Measurements from ENCODE around the gene MYL3.
"Not testable (repeated sequence)": the region's sequence is repeated elsewhere in the genome, so short reads cannot be mapped to it uniquely, and the experiment has no call there.

The MYL3 gene

GRCh38 chr3:46863261-46863782, at the start of gene MYL3:
Gene MYL3, minus strand, starts transcription at chr3:46863444. Its CDS starts 54 bp downstream, at chr3:46863390.
- no peak for DNase-seq

GRCh38 chr3:46912986-46913385, 49.7 kb upstream of the MYL3 start:
- in situ Hi-C loops (cut with HindIII; ENCODE audit: low pct_ligation_motif_present, low pct_unique_long_range_greater_than_20kb, low sequenced_read_pairs): no loop called here
- DNase-seq: no peak

More at GRCh38 chr3:46863261-46863782, at the start of gene MYL3:
- in situ Hi-C loops (cut with HindIII; ENCODE audit: low pct_ligation_motif_present, low pct_unique_long_range_greater_than_20kb, low sequenced_read_pairs): no loop called here

GRCh38 chr3:46910914-46911313, 47.7 kb upstream of the MYL3 start:
- in situ Hi-C loops (cut with HindIII; ENCODE audit: low pct_ligation_motif_present, low pct_unique_long_range_greater_than_20kb, low sequenced_read_pairs): not testable (repeated sequence)

GRCh38 chr3:46910166-46910760, 47.0 kb upstream of the MYL3 start:
- in situ Hi-C loops (cut with HindIII; ENCODE audit: low pct_ligation_motif_present, low pct_unique_long_range_greater_than_20kb, low sequenced_read_pairs): no loop called here
- no peak for DNase-seq

More at GRCh38 chr3:46910914-46911313, 47.7 kb upstream of the MYL3 start:
- not testable (repeated sequence) for DNase-seq

GRCh38 chr3:46909535-46910161, 46.4 kb upstream of the MYL3 start:
- peak; percentile 75 for DNase-seq
- in situ Hi-C loops (cut with HindIII; ENCODE audit: low pct_ligation_motif_present, low pct_unique_long_range_greater_than_20kb, low sequenced_read_pairs): no loop called here

GRCh38 chr3:46908986-46909534, 45.8 kb upstream of the MYL3 start:
- in situ Hi-C loops (cut with HindIII; ENCODE audit: low pct_ligation_motif_present, low pct_unique_long_range_greater_than_20kb, low sequenced_read_pairs): no loop called here
- DNase-seq: no peak

GRCh38 chr3:46908294-46908985, 45.2 kb upstream of the MYL3 start:
- in situ Hi-C loops (cut with HindIII; ENCODE audit: low pct_ligation_motif_present, low pct_unique_long_range_greater_than_20kb, low sequenced_read_pairs): no loop called here
- no peak for DNase-seq

GRCh38 chr3:46907960-46908293, 44.7 kb upstream of the MYL3 start:
- in situ Hi-C loops (cut with HindIII; ENCODE audit: low pct_ligation_motif_present, low pct_unique_long_range_greater_than_20kb, low sequenced_read_pairs): no loop called here
- no peak for DNase-seq

- no peak for DNase-seq
- in situ Hi-C loops (cut with HindIII; ENCODE audit: low pct_ligation_motif_present, low pct_unique_long_range_greater_than_20kb, low sequenced_read_pairs): no loop called here
Measured at GRCh38 chr3:46907271-46907670, 44.0 kb upstream of the MYL3 start.

- DNase-seq: no peak
- in situ Hi-C loops (cut with HindIII; ENCODE audit: low pct_ligation_motif_present, low pct_unique_long_range_greater_than_20kb, low sequenced_read_pairs): no loop called here
Measured at GRCh38 chr3:46906471-46907058, 43.3 kb upstream of the MYL3 start.

- in situ Hi-C loops (cut with HindIII; ENCODE audit: low pct_ligation_motif_present, low pct_unique_long_range_greater_than_20kb, low sequenced_read_pairs): no loop called here
- DNase-seq: no peak
Measured at GRCh38 chr3:46905661-46906451, 42.6 kb upstream of the MYL3 start.

- in situ Hi-C loops (cut with HindIII; ENCODE audit: low pct_ligation_motif_present, low pct_unique_long_range_greater_than_20kb, low sequenced_read_pairs): no loop called here
Measured at GRCh38 chr3:46905213-46905560, 41.9 kb upstream of the MYL3 start.

GRCh38 chr3:46904303-46905212, 41.3 kb upstream of the MYL3 start:
- in situ Hi-C loops (cut with HindIII; ENCODE audit: low pct_ligation_motif_present, low pct_unique_long_range_greater_than_20kb, low sequenced_read_pairs): no loop called here
- DNase-seq: no peak

More at GRCh38 chr3:46905213-46905560, 41.9 kb upstream of the MYL3 start:
- no peak for DNase-seq

GRCh38 chr3:46903341-46904302, 40.4 kb upstream of the MYL3 start:
- peak; percentile 42 for DNase-seq
- in situ Hi-C loops (cut with HindIII; ENCODE audit: low pct_ligation_motif_present, low pct_unique_long_range_greater_than_20kb, low sequenced_read_pairs): no loop called here

- DNase-seq: no peak
- in situ Hi-C loops (cut with HindIII; ENCODE audit: low pct_ligation_motif_present, low pct_unique_long_range_greater_than_20kb, low sequenced_read_pairs): no loop called here
Measured at GRCh38 chr3:46902188-46902631, 39.0 kb upstream of the MYL3 start.

- no peak for DNase-seq
- in situ Hi-C loops (cut with HindIII; ENCODE audit: low pct_ligation_motif_present, low pct_unique_long_range_greater_than_20kb, low sequenced_read_pairs): no loop called here
Measured at GRCh38 chr3:46901591-46902187, 38.4 kb upstream of the MYL3 start.

All from ACHN (cell line).